Heart left ventricle (tissue), 13 donors: ENCODE results near the gene LAMB4.

Experiments
- CTCF ChIP-seq, 12 donors: fragments of 200-600 bp; sonication (generic) in 4 of 12; IDR thresholded peaks; one replicate each; pipeline versions ENCODE4 v1.5.0 to v1.8.0; 2018 to 2022; ENCODE audit warnings: antibody characterized with exemption in 12 of 12, mild to moderate bottlenecking in 5 of 12
- POLR2A ChIP-seq, 2 donors: fragments of 450-650 bp; IDR thresholded peaks; one replicate each; pipeline ENCODE4 v1.6.1; 2017; ENCODE audit warnings: antibody characterized with exemption in 2 of 2, mild to moderate bottlenecking in 2 of 2, moderate library complexity in 2 of 2
- donor health status: ischemic (EF 13 %, LVEDD 7.1; RV severe dilation, severe dysfunction).
- donor health status: DM: no; HTN: yes; CAD: no.
- donor health status: DM: no; HTN: no; CAD: no.
- donor health status: ischemic (EF 25% LVEDD 6.9; RV normal size, moderate dysfunction).
- donor health status: ischemic (EF 25% LVEDD 5.7; RV mildly dilated, moderate dysfunction).
- donor health status: ischemic (EF 35%, LVEDD 5.7; RV mildly dilated, moderate dysfunction).
- donor health status: nonischemic (EF 11% LVEDD 7.7; RV severe dilation, severe dysfunction).
- donor health status: DM: yes; HTN: yes; CAD: no.
- donor health status: PGD.
- donor health status: ischemic (EF 29% LVEDD 5.4; RV normal size, mild dysfunction).
- donor health status: nonischemic (EF 23%, LVEDD 6.1; RV moderate dilation, normal function).

GRCh38 chr7:108171164-108171563 is 41.0 kb upstream of the LAMB4 start:
- TF ChIP-seq CTCF (IDR thresholded peaks at IDR 0.05) (no peak), POLR2A (IDR thresholded peaks at IDR 0.05) (no peak)
